ENCODE data around the gene SLC6A6. TPM values are rescaled to one million over a fixed set of nuclear protein-coding genes. Genes with fewer than 3 reads are reported as not detected.

SLC6A6 gene
- total RNA-seq (ENCODE audit: unreplicated experiment): 46.3 TPM
- long read RNA-seq, full-length matches to known transcripts: 5 of 7 reads
- long read RNA-seq, partial matches to known transcripts: 0 of 7 reads
- long read RNA-seq, other reads (novel, unspliced or antisense): 2 of 7 reads

- Mint-ChIP-seq H3K27ac (ENCODE audit: unreplicated experiment) (peak within 1 kb of the TSS; percentile 88), H3K4me3 (ENCODE audit: unreplicated experiment) (peak within 1 kb of the TSS; percentile 100), H3K27me3 (ENCODE audit: unreplicated experiment) (peaks cover 17% of the 10 kb centered on the region), H3K4me1 (ENCODE audit: unreplicated experiment) (peaks cover 28% of the 10 kb centered on the region), H3K9me3 (ENCODE audit: unreplicated experiment) (no peaks in the 10 kb centered on the region), H3K36me3 (ENCODE audit: low read depth, unreplicated experiment) (peaks cover 5% of the 10 kb centered on the region)
- peak; percentile 85 for DNase-seq (ENCODE audit: low spot score)
- no peak for TF ChIP-seq CTCF (IDR thresholded peaks at IDR 0.05; ENCODE audit: unreplicated experiment)
Observed at GRCh38 chr3:14402304-14402811, at the start of gene SLC6A6. Gene SLC6A6, plus strand, starts transcription at chr3:14402606. Its CDS starts 41,029 bp downstream, at chr3:14443635.

- DNase-seq (ENCODE audit: low spot score): no peak
- Mint-ChIP-seq H3K9me3 (ENCODE audit: unreplicated experiment) (no peaks in the 10 kb centered on the region), H3K27ac (ENCODE audit: unreplicated experiment) (no peak overlapping the region), H3K4me3 (ENCODE audit: unreplicated experiment) (no peak overlapping the region), H3K27me3 (ENCODE audit: unreplicated experiment) (peaks cover 3% of the 10 kb centered on the region), H3K36me3 (ENCODE audit: low read depth, unreplicated experiment) (no peaks in the 10 kb centered on the region), H3K4me1 (ENCODE audit: unreplicated experiment) (peaks cover 7% of the 10 kb centered on the region)
- no peak for TF ChIP-seq CTCF (IDR thresholded peaks at IDR 0.05; ENCODE audit: unreplicated experiment)
Observed at GRCh38 chr3:14353502-14353901, 48.9 kb upstream of the SLC6A6 start.

GRCh38 chr3:14357463-14357862 is 44.9 kb upstream of the SLC6A6 start:
- DNase-seq (ENCODE audit: low spot score): no peak
- Mint-ChIP-seq H3K27ac (ENCODE audit: unreplicated experiment) (no peak overlapping the region), H3K9me3 (ENCODE audit: unreplicated experiment) (no peaks in the 10 kb centered on the region), H3K36me3 (ENCODE audit: low read depth, unreplicated experiment) (no peaks in the 10 kb centered on the region), H3K4me3 (ENCODE audit: unreplicated experiment) (no peak overlapping the region), H3K4me1 (ENCODE audit: unreplicated experiment) (peaks cover 7% of the 10 kb centered on the region), H3K27me3 (ENCODE audit: unreplicated experiment) (peaks cover 3% of the 10 kb centered on the region)
- no peak for TF ChIP-seq CTCF (IDR thresholded peaks at IDR 0.05; ENCODE audit: unreplicated experiment)

GRCh38 chr3:14358426-14359211 is 43.8 kb upstream of the SLC6A6 start:
- Mint-ChIP-seq H3K9me3 (ENCODE audit: unreplicated experiment) (no peaks in the 10 kb centered on the region), H3K4me1 (ENCODE audit: unreplicated experiment) (peaks cover under 1% of the 10 kb centered on the region), H3K27ac (ENCODE audit: unreplicated experiment) (no peak overlapping the region), H3K4me3 (ENCODE audit: unreplicated experiment) (no peak overlapping the region), H3K36me3 (ENCODE audit: low read depth, unreplicated experiment) (no peaks in the 10 kb centered on the region), H3K27me3 (ENCODE audit: unreplicated experiment) (peaks cover 3% of the 10 kb centered on the region)
- DNase-seq (ENCODE audit: low spot score): no peak
- TF ChIP-seq CTCF (IDR thresholded peaks at IDR 0.05; ENCODE audit: unreplicated experiment): no peak

GRCh38 chr3:14359348-14359747 is 43.1 kb upstream of the SLC6A6 start:
- H3K36me3 Mint-ChIP-seq (ENCODE audit: low read depth, unreplicated experiment): no peaks in the 10 kb centered on the region
- TF ChIP-seq CTCF (IDR thresholded peaks at IDR 0.05; ENCODE audit: unreplicated experiment): no peak
- no peaks in the 10 kb centered on the region for H3K9me3 Mint-ChIP-seq (ENCODE audit: unreplicated experiment)
- H3K27me3 Mint-ChIP-seq (ENCODE audit: unreplicated experiment): peaks cover 3% of the 10 kb centered on the region
- no peak overlapping the region for H3K4me3 Mint-ChIP-seq (ENCODE audit: unreplicated experiment)
- peaks cover 2% of the 10 kb centered on the region for H3K4me1 Mint-ChIP-seq (ENCODE audit: unreplicated experiment)
- H3K27ac Mint-ChIP-seq (ENCODE audit: unreplicated experiment): no peak overlapping the region
- DNase-seq (ENCODE audit: low spot score): no peak
